NCI-H345 treated with DMSO at 0.1 percent for 48 hours (cell line): Measurements from ENCODE around the gene ALK.

Experiments
- DNase-seq: peaks from one replicate; lab custom pipeline; 2025; ENCODE audit not compliant: unreplicated experiment; lab: John Stamatoyannopoulos, UW

Gene ALK

GRCh38 chr2:29549069-29549380, 372.4 kb downstream of the ALK start:
- no peak for DNase-seq

- no peak for DNase-seq
Observed at GRCh38 chr2:29544917-29545316, 376.5 kb downstream of the ALK start.

- no peak for DNase-seq
Observed at GRCh38 chr2:29544031-29544430, 377.4 kb downstream of the ALK start.

GRCh38 chr2:29535188-29535587, 386.2 kb downstream of the ALK start:
- DNase-seq: no peak

- DNase-seq: no peak
Observed at GRCh38 chr2:29532436-29532835, 388.9 kb downstream of the ALK start.

GRCh38 chr2:29531626-29532025, 389.8 kb downstream of the ALK start:
- no peak for DNase-seq

GRCh38 chr2:29530281-29530680, 391.1 kb downstream of the ALK start:
- no peak for DNase-seq

- no peak for DNase-seq
Observed at GRCh38 chr2:29528891-29529520, 392.4 kb downstream of the ALK start.

- DNase-seq: no peak
Observed at GRCh38 chr2:29528371-29528770, 393.0 kb downstream of the ALK start.

- no peak for DNase-seq
Observed at GRCh38 chr2:29527947-29528346, 393.4 kb downstream of the ALK start.

- no peak for DNase-seq
Observed at GRCh38 chr2:29526587-29527586, 394.5 kb downstream of the ALK start.

- no peak for DNase-seq
Observed at GRCh38 chr2:29525921-29526320, 395.5 kb downstream of the ALK start.

GRCh38 chr2:29524652-29525051, 396.7 kb downstream of the ALK start:
- no peak for DNase-seq

- no peak for DNase-seq
Observed at GRCh38 chr2:29522951-29523669, 398.3 kb downstream of the ALK start.

- DNase-seq: no peak
Observed at GRCh38 chr2:29520001-29520400, 401.4 kb downstream of the ALK start.

GRCh38 chr2:29519338-29519925, 402.0 kb downstream of the ALK start:
- DNase-seq: no peak

- no peak for DNase-seq
Observed at GRCh38 chr2:29518646-29519337, 402.6 kb downstream of the ALK start.

GRCh38 chr2:29518010-29518409, 403.4 kb downstream of the ALK start:
- DNase-seq: no peak

- no peak for DNase-seq
Observed at GRCh38 chr2:29517413-29517812, 404.0 kb downstream of the ALK start.

- no peak for DNase-seq
Observed at GRCh38 chr2:29516767-29517166, 404.6 kb downstream of the ALK start.

GRCh38 chr2:29509878-29510277, 411.5 kb downstream of the ALK start:
- no peak for DNase-seq
